Astrocyte of the cerebellum (primary cell): Measurements from ENCODE around the gene PCGF1.
A peak's percentile ranks its signal among the peaks of the same experiment; 100 is the strongest.
"Not testable (repeated sequence)": the region's sequence is repeated elsewhere in the genome, so short reads cannot be mapped to it uniquely, and the experiment has no call there.

Experiments
- DNase-seq: peaks from one replicate; pipeline ENCODE4 v3.0.0-alpha.2; 2011; ENCODE audit warnings: low read depth
- H3K4me3 ChIP-seq: 2 replicates; pipeline ENCODE4 v1.5.1; 2011; ENCODE audit warnings: mild to moderate bottlenecking, low read depth, low read length, moderate library complexity
- in situ Hi-C: cut with HindIII; loops from 2 replicates; pipeline ENCODE4 v1.10.0; 2017; ENCODE audit warnings: low sequenced_read_pairs
- TF ChIP-seq, protein P1 (sequence below): IDR thresholded peaks from 2 replicates; pipeline ENCODE4 v1.5.1; 2012; ENCODE audit warnings: low read length, low read depth, moderate library complexity, mild to moderate bottlenecking; ENCODE audit errors: missing control alignments

PCGF1 gene

DNA sequence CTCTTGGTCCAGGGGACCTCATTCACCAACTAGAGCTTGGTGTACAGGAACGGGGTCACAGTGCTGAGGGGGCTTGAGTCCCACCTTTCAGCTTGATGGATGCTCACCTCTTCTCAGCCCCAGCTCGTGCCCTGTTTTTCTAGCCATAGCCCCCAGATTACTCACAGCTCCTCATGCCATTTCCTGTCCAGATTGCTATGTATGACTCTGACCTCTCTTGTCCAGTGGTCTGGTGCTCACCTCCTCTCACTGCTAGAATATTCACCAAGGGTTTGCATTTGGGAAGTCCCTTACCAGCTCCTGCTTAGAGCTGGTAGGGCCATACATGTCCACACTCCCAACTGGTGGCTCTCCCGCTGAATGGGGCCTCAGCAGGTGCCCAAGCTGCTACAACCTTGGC lies 13.9 kb downstream of the PCGF1 start:
- TF ChIP-seq, protein P1, sequence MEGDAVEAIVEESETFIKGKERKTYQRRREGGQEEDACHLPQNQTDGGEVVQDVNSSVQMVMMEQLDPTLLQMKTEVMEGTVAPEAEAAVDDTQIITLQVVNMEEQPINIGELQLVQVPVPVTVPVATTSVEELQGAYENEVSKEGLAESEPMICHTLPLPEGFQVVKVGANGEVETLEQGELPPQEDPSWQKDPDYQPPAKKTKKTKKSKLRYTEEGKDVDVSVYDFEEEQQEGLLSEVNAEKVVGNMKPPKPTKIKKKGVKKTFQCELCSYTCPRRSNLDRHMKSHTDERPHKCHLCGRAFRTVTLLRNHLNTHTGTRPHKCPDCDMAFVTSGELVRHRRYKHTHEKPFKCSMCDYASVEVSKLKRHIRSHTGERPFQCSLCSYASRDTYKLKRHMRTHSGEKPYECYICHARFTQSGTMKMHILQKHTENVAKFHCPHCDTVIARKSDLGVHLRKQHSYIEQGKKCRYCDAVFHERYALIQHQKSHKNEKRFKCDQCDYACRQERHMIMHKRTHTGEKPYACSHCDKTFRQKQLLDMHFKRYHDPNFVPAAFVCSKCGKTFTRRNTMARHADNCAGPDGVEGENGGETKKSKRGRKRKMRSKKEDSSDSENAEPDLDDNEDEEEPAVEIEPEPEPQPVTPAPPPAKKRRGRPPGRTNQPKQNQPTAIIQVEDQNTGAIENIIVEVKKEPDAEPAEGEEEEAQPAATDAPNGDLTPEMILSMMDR: no peak
- no peak for DNase-seq
- in situ Hi-C loops: loop anchor here (5.0 kb wide), 1 partner anchor 84 kb away; no protein-coding TSS in a partner anchor
- H3K4me3 ChIP-seq: no peak overlapping the region

DNA sequence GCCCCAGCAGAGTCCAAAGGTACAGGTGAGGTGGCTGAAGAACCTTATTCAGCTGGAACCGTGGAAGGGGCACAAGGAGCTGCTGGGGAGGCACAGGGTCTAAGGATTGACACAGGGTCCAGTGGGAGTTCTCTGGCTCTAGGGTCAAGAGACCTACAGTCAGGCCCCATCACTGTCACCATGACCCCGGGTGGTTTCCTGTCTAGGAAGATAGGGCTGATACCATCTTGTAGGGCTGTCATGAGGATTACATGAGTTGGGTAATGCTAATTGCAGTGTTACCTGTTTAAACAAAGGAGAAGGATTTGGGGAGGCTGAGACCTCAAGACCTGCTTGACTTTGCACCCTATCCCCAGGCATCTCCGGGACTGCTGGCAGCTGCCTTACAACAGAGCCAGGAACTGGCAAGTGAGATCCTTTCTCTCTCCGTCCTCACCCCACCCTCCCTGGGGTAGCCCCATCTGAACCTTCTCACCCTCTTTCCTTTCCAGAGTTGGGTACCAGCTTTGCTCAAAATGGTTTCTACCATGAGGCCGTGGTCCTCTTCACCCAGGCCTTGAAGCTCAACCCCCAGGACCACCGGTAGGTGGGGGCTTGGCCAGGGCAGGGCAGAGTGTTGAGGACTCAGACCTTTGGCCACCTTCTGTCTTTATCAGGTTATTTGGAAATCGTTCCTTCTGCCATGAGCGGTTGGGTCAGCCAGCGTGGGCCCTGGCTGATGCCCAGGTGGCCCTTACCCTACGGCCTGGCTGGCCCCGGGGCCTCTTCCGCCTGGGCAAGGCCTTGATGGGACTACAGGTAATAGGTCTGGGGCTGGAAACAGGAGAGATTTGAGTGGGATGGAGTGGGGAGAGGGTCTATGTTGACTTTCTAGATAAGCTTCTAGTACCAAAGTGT lies 15.6 kb downstream of the PCGF1 start:
- no peak overlapping the region for H3K4me3 ChIP-seq
- TF ChIP-seq, protein P1: no peak
- in situ Hi-C loops: loop anchor here (5.0 kb wide), 1 partner anchor 85 kb away; no protein-coding TSS in a partner anchor
- no peak for DNase-seq

DNA sequence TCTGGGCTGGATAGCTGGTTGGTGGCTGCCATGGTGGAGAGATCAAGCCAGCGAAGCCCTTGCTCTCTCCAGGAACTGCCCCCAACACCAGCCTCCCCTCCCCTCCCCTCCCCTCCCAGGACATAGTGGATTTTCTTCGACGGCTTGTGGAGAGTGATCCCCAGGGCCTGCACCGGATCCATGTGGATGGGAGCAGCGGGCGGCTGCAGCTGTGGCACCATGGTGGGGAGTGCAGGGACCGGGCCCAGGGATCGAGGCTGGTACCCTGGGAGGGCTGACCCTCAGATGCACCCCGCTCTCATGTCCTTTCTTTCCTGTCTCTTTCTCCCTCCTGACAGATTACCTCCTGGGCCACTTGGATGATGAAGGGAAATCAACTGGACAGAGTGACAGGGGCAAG lies 17.6 kb downstream of the PCGF1 start:
- in situ Hi-C loops: loop anchor here (5.0 kb wide), 1 partner anchor 87 kb away; no protein-coding TSS in a partner anchor

DNA sequence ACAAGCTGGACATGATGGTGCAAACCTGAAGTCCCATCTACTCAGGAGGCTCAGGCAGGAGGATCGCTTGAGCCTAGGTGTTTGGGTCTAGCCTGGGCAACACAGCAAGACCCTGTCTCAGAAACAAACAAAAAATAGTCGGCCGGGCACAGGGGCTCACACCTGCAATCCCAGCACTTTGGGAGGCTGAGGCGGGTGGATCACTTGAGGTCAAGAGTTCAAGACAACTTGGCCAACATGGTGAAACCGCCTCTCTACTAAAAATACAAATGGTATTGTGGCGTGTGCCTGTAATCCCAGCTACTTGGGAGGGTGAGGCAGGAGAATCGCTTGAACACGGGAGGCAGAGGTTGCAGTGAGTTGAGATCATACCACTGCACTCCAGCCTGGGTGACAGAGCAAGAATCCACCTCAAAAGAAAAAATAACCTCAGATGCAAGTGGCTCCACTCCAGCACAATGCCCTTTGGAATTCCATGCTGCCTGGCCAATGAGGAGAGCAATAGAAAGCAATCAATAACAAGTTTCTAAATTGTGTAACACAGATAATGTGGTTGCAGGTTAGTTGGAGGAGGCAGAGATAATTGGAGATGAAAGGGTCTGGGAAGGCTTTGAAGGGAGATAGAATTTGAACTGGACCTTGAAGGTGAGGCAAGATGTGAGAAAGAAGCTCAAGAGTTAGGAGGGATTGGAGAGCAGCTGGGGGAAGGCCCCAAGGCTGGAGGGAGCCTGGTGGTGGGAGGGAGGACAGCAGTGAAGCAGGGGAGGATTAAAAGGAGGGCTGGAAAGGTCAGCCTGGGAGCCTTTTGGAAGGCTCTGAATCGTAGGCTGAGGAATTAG lies 18.6 kb downstream of the PCGF1 start:
- in situ Hi-C loops: no loop called here
- no peak overlapping the region for H3K4me3 ChIP-seq
- DNase-seq: no peak
- TF ChIP-seq, protein P1: no peak

More for the DNA sequence above, 17.6 kb downstream of the PCGF1 start:
- H3K4me3 ChIP-seq: no peak overlapping the region
- no peak for DNase-seq
- TF ChIP-seq, protein P1: no peak

DNA sequence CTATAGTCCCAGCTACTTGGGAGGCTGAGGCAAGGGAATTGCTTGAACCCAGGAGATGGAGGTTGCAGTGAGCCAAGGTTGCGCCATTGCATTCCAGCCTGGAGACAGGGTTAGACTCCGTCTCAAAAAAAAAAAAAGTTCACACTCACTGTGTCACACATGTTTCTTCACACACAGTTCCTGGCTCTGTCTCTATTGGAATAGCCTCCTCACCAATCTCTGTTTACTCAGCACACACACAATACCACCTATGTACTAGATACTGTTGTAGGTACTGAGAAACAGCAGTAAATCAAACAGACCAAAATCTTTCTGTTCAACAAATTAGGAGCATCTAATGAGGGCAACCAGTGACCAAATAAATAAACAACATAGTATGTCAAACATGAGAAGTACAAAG lies 21.4 kb downstream of the PCGF1 start:
- no peak overlapping the region for H3K4me3 ChIP-seq
- TF ChIP-seq, protein P1: no peak
- in situ Hi-C loops: no loop called here
- DNase-seq: no peak

DNA sequence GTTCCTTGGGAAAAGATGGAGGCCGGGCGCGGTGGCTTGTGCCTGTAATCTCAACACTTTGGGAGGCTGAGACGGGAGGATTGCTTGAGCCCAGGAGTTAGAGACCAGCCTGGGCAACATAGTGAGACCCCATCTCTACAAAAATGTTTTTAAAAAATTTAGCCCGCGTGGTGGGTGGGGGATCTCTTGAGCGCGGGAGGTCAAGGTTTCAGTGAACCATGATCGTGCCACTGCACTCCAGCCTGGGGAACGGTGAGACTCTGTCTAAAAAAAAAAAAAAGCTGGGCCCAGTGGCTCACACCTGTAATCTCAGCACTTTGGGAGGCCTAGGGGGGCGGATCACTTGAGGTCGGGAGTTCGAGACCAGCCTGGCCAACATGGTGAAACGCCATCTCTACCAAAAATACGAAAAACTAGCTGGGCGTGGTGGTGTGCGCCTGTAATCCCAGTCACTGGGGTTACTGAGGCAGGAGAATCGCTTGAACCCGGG lies 23.8 kb downstream of the PCGF1 start:
- in situ Hi-C loops, DNase-seq: not testable (repeated sequence)
- peak overlapping the region; percentile 94 for H3K4me3 ChIP-seq
